NCI-H2196 treated with DMSO at 0.1 percent for 48 hours (cell line): Measurements from ENCODE around the gene RHBDD1.
"Not testable (repeated sequence)": the region's sequence is repeated elsewhere in the genome, so short reads cannot be mapped to it uniquely, and the experiment has no call there.

Experiments used
- DNase-seq: peaks from one replicate; lab custom pipeline; 2025; ENCODE audit not compliant: unreplicated experiment; lab: John Stamatoyannopoulos, UW

Gene RHBDD1

DNA sequence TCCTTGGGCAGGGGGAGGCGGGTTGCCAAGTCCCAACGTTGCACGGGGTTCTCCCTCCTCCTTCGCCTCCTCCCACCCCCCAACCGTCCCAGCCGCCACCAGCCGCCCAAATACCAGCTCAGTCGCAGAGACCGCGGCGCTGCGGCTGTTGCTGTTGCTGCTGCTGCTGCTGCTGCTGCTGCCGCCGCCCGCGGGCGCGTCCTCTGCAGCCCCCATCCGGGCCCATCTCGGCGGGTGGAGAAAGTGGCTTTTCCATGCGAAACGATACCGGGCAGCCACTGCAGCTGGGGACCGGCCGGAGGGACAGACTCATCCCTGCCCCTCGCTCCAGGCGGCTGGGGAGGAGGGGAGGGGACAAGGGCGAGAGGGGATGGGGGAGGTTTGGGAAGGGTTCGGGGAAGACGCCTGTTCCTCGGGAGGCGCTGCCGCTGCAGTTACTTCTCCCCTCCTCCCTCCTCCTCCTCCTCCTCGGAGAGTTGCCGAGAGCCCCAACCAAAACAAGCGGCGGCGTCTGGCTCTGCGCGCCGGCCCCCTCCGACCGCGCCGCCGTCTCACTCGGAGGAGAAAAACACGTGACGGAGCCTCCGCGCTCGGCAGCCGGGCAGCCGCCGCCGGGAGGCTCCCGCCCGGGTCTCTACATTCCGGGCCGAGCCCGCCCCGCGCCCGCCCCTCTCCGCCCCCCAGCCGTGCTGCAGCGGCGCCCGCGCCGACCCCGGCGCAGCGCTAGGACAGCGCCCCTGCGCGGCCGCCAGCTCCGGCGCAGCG is 36.5 kb upstream of the RHBDD1 start, which contains the start of gene IRS1:
Gene IRS1, minus strand, starts transcription at position 610 of the 765 bp plus-strand sequence. CDS start 1,082 bp downstream, outside the sequence.
- peak; percentile 26 for DNase-seq

DNA sequence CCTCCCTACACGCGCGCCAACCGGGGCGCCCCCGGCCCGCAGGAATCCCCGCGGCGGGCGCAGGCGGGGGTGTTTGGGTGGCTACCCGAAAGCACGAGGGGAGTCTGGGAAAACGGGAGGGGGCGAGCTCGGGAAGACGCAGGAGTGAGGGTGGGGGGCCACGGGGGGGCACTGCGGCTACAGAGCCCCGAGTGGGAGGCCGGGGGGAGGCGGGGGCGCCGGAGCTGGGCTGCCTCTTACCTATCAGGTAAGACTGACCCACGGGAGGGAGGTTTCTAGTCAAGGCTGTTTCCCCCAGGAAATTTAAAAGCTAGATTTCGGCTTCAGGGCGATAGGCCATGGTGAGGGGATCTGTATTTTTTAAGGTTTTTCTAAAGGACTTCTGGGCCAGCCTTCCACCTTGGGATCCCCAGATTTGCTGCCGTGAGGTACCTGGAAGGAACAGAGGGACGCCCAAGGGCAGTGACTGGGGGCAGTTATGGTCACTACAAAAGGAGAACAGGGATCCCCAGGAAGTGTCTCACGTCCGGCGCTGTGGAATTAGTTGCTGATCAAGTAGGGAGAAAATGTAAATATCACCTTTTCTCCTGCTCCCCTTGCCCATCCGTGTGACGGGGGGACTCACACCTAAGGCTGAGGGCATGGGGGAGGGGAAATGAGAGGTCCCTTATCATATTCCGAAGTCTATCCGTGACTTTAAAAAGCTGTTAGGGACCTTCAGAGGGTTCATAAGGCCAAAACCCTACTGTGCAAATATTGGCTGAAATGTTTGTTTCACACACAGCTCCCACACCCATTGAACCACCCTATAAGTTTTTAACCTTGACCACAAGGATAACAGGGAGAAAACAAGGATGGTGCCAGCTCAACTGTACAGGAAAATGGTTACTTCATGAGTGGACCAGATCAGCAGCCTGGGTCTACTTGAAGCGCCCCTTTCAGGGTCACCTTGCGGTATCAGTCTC is 35.6 kb upstream of the RHBDD1 start:
- no peak for DNase-seq

DNA sequence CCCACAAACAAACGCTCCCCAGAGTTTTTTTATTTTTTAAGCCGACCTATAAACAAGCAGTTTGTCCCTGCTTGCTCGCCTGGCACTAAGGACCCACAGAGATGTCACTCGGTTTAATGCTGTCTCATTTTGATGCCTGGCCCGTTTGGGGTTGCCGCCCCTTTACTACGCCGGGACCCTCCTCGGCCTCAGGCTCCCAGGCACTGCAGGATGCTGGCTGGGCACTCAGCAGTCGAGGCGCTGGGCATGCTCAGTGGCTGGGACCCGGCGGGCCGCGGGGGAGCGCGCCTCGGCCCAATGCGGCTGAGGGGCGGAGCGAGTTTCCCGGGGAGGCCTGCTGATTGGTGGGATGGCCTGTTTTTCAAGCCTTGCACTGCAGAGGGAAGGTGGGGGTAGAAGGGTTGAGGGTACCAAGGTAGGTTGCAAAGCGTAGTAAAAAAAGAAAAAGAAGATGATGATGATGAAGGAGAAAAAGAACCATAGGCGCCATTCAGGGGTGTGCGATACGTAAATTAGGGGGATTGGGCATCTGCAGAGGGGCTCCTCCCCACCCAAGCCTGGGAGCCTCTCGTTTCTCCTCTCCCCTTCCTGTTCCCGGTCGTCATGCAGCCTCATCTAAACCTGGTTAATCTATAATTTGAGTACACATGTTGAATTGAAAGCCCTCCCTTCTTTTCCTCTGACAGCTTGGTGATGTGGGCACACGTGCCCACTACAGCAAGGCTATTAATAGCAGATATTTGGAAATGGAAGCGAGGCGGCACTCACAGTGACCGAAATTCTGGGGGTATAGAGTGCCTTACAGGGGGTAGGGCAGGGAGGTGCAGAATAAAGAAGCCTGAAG is 34.7 kb upstream of the RHBDD1 start:
- DNase-seq, result peak; percentile 74

DNA sequence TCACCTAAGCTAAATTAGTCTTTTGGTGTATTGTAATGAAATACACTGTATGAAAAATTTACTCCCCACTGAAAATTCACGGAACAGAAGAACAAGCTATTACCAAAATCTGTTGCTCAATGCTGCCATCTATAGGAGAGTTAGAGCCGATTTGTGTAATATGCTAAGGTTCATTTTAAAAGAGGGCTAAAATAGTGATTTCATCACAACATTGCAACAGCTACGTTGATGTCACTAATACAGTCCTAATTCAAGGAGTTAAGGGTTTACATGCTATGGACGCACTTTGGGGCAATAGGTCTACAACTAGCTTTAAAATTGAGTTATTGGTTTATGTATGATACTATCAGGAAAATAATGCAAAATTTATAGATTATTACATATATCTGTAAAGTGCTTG is 33.3 kb upstream of the RHBDD1 start:
- DNase-seq, result peak; percentile 50

DNA sequence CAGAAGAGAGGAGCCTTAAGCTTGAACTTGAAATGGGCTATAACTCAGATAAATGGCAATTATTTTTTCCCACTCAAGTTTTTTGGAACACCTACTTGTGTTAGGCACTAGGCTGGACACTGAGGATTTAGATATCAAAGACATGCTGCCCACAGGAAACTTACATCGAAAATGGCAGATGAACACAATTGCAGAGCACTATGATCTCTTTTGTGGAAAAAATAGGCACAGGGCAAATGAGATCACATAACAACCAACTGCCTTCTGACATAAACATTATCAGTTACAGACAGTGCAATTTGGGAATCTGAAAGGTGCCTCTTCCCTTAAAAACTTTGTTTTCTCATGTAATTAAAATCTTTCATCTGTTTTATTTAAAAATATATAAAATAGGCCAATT is 32.4 kb upstream of the RHBDD1 start:
- no peak for DNase-seq

DNA sequence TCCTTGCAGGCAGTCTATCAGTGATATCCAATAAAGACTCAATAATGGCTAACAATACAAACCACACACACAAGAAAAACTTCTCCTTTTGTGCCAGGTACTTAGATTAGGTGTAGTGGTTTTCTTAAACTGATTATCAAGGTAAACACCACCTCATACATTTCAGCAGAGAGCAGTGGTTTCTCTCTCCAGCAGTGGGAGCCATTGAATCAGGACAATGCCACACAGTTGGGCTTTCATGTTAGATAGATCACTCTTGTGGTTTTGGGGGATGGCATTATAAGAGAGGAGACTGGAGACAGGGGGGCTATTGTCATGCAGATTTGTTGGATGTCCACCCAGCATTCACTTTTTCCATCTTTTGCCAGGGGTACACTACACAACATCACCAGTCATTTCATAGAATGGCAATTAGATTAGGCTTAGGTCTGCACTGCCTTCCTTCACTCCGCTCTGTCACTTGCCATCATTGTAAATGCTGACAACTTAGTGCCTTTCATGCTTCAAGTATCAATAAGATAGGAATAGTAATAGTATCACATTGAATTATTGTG is 22.6 kb upstream of the RHBDD1 start:
- no peak for DNase-seq

DNA sequence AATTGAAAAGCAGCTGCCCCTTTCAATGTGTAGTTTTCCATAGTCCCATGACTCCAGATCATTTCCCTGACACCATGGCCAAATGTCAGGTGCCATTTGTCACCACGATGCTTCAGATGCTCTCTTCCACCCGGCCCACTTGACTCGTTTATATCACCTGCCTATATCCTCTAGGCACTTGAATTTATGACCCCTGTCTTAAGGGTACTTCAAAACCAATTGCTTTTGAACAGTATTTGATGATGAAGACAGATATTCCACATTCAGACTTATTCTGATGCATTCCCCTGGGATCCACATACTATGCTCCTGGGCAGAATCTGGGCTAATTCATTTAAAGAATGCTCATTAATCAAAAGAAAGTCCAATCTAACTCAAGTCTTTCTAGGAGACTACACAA is 16.9 kb upstream of the RHBDD1 start:
- DNase-seq, result no peak

DNA sequence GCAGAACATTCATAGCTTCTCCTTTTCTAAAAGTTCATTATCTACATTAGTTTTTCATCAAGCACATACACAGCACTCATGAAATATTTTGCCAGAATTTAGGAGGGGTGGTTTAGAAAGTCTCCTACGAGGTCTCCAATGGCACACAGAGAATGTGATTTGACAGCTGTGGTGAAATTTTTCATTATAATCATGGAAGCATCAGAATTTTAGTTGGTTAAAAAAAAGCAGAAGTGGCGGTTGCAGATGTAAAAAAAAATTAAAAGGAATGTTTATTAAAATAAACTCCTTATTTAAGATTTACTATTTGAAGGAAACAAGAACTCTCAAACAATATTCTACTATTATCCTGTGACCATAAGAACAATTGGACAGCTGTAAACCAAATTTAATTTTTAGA is 10.8 kb upstream of the RHBDD1 start:
- no peak for DNase-seq

DNA sequence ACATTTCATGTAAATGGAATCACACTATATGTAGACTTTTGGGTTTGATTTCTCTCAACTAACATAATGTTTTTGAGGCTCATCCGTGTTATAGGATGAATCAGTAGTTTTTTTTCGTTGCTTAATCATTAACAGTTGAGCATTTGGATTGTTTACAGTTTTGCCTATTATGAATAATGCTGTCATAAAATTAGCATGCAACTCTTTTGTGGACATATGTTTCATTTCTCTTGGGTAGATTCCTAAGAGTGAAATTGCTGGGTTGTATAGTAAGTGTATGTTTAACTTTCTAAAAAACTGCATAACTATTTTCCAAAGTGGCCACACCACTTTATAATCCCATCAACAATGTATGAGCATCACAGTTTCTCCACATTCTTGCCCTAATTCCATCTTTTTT is 7.7 kb upstream of the RHBDD1 start:
- DNase-seq, result no peak

DNA sequence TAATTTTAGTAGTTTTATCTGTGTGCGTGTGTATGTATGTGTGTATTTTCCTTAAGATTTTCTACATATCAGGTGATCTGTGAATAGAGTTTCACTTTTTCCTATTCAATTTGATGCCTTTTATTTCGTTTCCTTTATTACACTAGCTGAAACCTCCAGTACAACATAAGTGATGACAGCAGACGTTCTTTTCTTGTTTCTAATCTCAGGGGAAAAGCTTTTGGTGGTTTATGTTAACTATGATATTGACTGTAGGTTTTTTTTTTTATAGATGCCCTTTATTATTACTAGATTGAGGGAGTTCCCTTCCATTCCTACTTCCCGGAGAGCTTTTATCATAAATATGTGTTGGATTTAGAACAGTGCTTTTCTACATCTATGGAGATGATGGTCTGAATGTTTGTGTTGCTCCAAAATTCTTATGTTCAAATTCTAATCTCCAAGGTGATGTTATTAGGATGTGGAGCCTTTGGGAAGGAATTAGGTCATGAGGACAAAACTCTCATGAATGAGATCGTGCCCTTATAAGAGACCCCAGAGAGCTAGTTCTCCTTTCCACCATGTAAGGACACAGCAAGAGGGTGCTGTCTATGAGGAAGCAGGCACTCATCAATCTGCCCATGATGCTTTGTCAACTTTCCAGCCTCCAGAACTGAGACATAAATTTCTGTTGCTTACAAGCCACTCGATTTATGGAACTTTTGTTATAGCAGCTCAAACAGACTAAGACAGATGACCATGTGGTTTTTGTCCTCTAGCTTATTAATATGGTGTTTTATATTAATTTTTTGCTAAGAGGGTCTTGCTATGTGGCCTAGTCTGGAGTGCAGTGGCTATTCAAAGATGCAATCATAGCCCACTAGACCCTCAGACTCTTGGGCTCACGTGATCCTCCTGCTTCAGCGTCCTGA is 5.9 kb upstream of the RHBDD1 start:
- no peak for DNase-seq

DNA sequence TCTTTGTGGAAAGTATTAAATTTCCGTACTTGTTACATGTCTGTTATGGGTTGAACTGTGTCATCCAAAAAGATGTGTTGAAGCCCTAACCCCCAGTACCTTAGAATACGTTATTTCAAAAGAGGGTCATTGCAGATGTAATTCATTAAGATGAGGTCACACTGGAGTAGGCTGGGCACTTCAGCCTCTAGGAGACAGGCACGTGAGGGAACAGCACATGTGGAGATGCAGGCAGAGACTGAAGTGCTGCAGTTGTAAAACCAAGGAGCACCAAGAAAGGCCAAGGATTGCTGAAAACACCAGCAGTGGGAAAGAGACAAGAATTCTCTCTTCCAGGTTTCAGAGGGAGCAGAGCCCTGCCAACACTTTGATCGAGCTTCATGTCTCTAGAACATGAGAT is 4.6 kb upstream of the RHBDD1 start:
- no peak for DNase-seq

DNA sequence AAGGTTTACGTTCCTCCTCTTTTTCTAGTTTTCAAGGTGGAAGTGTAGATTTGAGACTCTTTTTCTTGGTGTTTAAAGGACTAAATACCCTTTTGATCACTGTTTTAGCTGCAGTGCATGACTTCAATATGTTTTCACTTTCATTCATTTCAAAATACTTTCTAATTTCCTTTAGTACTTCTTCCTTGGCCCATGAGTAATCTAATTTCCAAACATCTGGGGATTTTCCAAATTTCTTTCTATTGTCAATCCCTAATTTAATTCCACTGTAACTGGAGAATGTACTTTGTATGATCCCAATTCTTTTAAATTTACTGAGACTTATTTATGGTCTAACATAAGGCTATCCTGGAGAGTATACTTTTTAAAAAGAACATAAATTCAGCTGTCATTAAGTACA is 3.8 kb upstream of the RHBDD1 start:
- no peak for DNase-seq

DNA sequence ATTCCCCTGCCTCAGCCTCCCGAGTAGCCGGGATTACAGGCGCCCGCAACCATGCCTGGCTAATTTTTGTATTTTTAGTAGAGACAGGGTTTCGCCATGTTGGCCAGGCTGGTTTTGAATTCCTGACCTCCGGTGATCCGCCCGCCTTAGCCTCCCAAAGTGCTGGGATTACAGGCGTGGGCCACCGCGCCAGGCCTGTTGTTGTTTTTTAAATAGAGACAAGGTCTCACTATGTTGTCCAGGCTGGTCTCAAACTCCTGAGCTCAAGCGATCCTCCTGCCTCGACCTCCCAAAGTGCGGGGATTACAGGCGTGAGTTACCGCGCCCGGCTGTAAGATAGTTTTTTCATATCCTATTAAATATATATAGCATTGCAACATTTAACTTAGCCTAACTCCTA is 974 bp upstream of the RHBDD1 start:
- DNase-seq, result not testable (repeated sequence)

DNA sequence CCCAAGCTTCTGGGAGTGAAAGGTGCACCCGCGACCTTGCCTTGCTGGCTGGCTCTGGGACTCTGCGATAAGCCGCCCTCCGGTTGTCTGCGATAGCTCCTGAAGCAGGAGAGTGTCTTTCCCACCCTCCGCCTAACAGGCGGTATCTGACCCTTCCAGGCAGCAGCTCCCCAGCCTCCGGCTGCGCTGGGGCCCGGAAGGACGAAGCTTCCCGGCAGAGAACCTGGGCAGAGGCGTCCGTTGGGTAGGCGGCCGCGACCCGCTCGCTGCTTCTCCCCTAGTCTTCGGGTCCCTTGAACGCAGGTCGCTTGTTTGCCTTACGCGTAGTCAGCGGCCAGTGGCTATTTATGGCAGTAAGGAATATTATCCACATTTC is 446 bp upstream of the RHBDD1 start:
- DNase-seq, result no peak

DNA sequence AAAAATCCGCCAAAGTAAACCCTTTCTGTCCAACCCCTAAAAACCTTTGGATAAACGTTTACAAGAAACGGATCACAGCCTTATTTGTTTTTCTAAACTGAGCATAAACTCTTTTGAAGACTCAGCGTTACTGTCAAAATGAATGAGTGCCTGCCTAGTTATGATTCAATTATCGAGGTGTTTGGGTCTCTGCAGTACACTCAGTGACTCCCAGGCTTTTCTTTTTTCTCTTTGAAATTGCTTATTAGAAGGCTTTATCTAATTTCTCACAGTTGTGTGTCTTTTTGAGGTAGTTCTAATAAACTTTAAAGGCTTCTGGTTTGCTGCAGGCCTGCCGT is 663 bp downstream of the RHBDD1 start:
- DNase-seq, result no peak

DNA sequence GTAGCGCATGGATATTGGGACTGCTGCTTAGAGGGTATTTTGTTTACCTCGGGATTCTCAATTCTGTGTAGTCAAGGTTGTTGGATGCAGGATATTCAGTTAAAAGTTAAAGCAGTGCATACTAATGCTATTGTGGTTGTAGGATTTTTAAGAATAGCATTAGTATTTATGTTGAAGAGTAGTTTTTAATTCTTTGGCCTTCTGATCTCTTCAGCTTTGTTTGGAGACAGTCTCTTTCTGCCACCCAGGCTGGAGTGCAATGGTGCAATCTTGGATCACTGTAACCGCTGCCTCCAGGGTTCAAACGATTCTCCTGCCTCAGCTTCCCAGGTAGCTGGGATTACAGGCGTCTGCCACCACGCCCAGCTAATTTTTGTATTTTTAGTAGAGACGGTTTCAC is 1.5 kb downstream of the RHBDD1 start:
- no peak for DNase-seq

DNA sequence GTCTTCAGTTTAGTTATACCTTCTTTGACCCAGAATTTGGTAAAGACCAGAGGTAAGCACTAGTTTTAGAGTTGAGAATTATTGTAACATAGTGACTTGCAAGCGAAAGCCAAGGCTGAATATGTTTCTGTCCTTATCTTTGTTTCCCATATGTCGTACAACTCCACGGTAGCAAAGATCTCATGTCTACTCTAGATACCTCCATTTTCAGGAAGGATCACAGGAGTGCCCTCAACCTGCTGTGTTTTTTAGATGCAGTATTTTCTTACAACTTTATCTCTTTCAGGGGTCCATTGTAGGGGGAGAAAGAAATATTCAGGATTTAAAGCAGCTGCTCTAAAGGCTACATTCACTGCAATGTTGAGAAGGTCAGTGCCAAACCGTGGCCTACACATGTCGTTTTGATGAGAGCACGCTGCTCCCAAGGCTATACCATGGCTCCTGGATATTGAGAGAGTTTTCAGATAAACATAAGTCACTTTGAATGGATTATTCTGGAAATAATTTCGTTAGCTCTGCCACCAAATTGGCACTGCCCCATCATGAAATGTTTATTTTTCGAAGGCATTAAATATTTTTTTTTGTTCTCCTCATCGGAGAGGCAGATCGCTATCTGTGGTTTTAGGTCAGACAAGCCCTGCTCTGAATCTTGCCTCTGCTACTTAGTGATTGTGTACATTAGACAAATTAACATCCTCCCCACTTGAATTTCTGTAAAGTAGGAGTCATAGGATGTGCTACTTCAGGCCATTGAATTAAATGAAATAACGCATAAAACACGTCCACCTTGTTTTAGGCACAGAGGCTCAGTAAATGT is 2.1 kb downstream of the RHBDD1 start:
- DNase-seq, result no peak

DNA sequence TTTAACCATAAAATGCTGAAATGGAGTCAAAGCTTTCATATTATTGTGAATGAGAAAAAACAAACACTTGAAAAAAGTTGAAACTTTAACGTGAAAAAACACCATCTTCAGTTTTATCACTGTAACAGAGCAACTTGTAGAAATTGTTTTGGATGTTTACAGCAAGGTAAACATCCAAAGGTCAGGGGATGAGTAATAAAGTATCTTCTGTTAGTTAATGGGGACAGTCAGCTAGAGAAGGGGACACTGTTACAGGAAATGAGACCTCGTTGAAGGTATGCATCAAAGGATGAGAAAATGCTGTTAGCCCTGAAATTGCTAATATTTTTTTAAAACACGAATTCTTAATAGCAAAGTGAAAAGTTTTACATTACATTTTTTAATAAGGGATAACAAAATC is 2.9 kb downstream of the RHBDD1 start:
- DNase-seq, result no peak

DNA sequence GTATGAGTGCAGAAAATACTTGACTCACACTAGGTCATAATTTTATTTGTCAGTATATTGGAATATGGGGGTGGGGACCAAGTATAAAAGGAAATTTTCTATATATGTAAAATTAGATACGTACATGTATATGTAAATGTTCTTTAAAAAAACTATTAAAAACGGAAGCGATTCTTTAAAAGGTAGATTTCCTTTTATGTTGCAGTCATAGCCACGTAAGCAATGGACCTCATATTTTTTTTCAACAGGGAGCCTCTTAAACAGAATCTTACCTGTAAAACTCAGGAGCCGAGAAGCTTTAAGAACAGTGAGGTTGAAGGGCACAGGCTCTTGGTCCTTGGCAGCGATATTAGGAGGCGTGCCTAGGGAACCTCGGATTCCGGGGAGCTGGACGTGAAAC is 3.3 kb downstream of the RHBDD1 start:
- no peak for DNase-seq
